NCI-H446 (cell line): ENCODE measurements around the gene PTPN18.

Experiments
- DNase-seq, 2 experiments: peaks; one replicate each; lab custom pipeline; 2025; lab: John Stamatoyannopoulos, UW

The PTPN18 gene

GRCh38 chr2:130365075-130365474, 9.2 kb downstream of the PTPN18 start:
- no peak for DNase-seq

GRCh38 chr2:130365963-130366362, 10.1 kb downstream of the PTPN18 start:
- no peak for DNase-seq

DNA sequence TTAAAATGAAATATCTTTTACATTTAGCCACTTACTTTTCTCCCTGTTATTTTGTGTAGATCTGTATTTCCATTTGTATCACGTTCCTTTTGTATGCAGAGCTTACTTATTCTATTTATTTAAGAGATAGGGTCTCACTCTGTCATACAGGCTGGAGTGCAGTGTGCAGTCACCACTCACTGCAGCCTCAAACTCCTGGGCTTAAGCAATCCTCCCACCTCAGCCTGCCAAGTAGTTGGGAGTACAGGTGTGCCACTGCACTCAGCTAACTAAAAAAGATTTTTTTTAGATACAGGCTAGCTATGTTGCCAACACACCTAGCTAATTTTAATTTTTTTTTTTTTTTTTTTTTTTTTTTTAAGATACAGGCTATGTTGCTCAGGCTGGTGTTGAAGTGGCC, 10.9 kb downstream of the PTPN18 start:
- no peak for DNase-seq

- no peak for DNase-seq
These were observed 12.9 kb downstream of the PTPN18 start for GRCh38 chr2:130368786-130369185.

DNA sequence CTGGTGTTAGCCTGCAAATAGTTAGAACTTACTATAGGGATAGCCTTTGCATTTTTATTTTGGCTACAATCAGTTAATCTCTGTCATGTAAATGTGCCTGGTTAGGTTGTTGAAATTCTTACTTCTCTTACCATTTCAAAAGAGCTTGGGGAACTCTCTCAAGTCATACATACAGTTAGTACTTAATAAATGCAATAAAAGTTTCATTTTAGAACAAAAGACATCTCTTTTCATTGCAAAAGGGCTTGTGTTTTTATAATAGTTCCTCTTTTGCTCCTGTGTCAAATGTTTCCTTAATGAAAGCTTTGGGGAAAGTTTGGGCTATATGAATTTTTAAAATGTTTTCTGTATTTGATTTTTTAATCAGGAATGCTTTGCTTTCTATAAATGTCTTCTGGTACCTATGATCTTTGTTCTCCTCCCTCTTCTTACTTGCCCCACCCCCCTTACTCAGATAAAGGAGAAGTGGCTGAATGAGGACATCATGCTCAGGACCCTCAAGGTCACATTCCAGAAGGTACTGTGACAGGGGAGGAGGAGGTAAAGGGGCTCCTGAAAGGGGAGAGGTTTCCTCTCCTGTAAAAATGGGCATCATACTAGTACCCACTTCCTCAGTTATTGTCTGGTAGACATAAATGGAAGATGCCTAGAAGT, 13.6 kb downstream of the PTPN18 start:
- DNase-seq, result no peak

DNA sequence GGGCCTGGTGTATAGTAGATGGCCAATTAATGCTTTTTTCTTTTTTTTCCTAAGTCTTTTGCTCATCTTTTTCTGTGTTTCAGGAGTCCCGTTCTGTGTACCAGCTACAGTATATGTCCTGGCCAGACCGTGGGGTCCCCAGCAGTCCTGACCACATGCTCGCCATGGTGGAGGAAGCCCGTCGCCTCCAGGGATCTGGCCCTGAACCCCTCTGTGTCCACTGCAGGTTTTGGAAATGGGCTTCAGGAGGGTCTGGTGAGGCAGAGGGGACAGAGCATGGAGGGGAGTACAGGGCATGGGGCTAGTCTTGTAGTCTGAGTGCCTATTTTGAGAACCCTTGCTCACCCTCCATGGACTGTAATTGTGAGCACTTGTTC, 14.1 kb downstream of the PTPN18 start:
- no peak for DNase-seq

DNA sequence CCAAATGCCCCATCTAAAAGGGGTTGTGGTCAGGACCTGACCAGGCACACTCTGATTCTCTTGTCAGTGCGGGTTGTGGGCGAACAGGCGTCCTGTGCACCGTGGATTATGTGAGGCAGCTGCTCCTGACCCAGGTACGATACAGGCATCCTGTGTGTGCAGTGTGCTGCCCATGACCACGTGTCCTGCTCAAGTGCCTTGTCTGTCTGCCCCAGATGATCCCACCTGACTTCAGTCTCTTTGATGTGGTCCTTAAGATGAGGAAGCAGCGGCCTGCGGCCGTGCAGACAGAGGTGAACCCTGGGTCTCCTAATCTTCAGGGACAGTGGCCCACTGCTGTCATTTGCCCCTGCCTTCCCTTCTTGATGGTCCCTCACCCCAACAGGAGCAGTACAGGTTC, 14.6 kb downstream of the PTPN18 start:
- DNase-seq, result no peak

GRCh38 chr2:130371723-130372054, 15.8 kb downstream of the PTPN18 start:
- DNase-seq, result no peak

- DNase-seq, result peak; percentile 21 to 83
These were observed 16.4 kb downstream of the PTPN18 start for GRCh38 chr2:130372055-130372832.

DNA sequence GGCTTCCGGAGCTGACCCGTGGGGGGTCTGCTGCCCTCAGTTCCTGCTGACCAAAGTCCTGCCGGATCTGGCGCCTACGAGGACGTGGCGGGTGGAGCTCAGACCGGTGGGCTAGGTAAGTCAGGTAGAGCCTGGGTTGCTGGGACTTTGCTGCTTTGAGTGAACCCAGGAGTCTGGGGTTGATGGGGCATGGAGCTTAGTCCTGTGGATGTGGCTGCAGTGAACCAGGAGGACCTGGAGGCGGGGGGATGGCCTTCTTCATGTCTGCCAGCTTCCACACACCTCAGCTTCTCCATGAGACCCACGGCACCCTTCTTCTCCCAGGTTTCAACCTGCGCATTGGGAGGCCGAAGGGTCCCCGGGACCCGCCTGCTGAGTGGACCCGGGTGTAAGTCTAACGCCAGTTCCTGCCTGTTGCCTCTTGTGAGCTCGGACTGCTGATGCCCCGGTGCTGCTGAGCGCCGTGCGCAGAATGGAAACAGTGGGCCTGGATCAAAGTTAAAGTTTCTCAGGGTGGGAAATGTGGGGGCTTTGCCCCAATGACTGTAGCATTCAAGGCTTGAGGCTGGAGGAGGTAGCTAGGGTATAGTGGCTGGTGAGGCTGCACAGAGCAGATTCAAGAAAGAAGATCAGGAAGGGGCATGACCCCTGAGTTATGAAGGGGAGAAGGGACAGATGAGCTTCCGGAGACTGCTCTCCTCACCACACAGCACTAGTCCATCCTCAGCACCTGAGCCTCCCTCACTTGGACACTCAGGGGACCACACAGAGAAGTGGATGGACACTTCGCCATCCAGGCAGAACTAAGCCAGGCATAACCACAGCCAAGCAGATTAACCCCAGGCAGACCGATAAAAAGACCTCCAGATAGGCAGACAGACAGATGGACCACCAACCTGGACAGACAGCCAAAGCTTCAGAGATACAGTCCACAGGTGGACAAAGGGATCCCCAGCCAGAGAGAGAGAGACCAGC, 17.3 kb downstream of the PTPN18 start:
- DNase-seq, result no peak

DNA sequence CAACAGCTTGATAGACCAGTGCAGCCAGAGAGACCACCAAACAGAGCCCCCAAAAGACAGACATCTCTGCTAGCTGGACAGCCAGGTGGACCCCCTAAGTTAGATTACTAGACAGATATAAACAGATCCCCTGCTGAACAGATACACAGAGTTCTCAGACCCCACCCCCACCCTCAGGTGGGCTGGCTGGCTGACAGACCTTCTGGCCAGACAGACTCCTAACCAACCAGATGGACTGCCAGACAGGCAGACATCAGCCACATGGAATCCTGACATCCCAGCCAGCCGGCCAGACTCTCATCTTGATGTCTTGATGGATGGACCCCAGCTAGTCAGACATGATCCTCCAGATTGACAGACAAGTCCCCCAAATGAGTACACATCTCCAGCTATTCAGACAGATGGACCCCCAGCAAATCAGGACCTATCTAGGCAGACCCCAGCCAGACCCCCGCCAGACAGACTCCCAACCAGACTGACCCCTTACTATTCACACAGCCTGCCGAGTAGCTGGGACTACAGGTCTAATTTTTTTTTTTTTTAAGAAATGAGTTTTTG, 18.0 kb downstream of the PTPN18 start:
- DNase-seq, result no peak

GRCh38 chr2:130374587-130375290, 18.9 kb downstream of the PTPN18 start:
- no peak for DNase-seq

DNA sequence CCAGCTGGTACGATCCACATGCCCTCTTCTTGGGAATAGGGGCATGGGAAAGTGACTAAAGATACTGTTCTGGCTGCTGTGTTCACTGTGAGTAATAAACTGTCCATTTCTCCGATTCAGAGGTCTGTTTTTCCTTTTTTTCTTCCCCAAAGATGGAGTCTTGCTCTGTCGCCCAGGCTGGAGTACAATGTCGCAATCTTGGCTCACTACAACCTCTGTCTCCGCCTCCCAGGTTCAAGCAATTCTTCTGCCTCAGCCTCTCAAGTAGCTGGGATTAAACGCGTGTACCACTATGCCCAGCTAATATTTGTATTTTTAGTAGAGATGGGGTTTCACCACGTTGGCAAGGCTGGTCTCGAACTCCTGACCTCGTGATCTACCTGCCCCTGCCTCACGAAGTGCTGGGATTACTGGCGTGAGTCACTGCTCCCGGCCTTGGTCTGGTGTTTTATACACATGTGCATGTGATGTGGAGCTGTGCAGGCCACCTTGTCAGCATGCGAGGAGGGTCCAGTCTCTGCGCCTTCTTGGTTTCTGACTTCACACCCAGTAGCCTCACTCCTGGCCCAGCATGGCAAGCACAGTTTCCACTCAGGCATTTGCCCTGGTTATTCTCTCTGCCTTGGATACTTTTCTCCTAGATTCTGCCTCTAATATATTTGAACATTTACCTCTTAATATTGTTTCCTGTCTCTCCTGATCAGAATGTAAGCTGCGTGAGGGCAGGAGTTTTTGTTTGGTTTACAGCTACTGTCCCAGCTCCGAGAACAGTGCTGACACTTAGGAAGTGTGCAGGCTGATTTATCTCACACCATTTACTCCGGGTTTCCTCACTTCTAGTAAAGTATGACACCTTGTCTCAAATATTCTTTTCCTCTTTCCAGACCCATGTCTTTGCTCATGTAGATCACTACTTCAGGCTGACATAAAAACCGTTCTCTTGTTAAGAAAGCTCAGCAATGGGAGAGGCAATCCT, 19.7 kb downstream of the PTPN18 start:
- no peak for DNase-seq

DNA sequence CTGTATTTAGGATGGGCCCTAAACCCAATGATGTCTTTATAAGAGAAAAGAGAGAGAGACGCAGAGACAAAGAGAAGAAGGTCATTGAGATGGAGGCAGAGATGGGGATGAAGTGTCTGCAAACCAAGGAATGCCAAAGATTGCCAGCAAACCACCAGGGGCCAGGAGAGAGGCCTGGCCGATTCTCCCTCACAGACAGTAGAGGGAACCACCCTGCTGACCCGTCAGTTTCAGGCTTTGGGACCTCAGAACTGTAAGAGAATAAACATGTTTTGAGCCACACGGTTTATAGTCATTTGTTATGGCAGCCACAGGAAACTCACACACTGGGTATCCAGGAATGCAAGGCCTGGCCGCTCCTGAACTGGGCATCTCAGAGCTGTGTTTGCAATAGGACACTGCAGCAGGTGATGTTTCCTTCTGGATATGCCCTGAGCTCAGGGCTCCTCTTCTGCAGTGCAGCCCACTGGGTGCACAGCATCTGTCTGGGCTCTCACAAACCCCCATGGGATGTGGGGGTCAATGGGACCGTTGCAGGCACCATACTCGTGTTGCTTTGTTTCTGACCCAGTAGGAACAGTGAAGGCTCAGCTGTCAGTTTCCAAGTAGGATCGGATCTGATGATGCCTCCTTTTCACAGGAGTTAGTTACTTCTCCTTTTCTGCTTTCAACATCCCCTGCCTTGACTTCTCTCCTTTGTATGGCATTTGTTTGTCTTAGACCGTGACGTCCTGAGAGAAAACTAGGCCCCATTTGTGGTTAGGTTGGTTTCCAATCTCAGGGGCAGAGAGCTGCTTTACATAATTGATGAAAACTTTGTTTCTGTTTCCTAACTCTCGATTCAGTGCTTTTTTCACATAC, 20.8 kb downstream of the PTPN18 start:
- DNase-seq, result no peak

GRCh38 chr2:130377491-130377890, 21.6 kb downstream of the PTPN18 start:
- no peak for DNase-seq

DNA sequence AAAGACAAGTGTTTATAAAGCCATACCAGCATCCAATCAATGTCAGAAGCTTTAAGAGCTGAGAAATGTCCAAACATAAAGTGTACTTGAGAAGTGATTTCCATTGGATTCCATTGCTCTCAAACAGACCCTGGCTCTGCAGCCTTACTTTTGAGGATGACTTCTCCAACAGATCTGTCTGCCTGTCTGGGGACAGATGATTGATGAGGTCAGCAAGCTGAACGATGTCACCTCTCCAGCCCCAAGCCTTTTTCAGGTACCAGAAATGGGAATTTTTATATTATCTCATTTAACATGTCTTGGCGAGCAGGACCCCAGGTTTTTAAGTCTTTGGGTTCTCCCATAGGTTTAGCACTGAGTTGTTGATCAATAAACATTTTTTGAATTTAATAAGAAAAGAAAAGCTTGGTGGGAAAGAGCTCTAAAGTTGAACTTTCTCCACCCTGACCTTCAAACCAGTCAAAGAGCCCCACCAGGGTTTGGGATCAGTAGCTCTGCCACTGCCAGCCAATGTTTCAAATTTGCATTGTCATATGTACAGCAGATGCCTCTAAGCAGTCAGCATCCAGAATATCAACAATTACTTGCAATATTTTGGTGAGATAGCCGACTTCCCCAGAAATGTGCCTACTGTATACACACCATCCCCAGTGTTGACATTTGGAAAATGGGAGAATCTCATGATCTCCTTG, 22.5 kb downstream of the PTPN18 start:
- no peak for DNase-seq

DNA sequence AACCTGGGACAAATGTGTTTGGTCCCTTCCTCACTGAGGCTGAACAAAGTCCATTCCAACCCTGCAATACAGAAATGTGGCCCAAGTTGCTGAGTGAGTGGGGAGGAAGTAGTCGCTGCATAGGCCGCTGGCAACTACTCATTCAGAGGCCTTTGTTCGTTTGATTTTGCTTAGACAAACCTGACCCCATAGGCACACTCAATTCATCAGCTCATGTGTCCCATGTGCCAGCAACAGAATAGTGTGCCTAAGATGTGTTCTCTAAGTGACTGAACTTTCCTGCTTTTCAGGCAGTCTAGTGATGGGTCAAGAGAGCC, 23.0 kb downstream of the PTPN18 start:
- DNase-seq, result no peak

DNA sequence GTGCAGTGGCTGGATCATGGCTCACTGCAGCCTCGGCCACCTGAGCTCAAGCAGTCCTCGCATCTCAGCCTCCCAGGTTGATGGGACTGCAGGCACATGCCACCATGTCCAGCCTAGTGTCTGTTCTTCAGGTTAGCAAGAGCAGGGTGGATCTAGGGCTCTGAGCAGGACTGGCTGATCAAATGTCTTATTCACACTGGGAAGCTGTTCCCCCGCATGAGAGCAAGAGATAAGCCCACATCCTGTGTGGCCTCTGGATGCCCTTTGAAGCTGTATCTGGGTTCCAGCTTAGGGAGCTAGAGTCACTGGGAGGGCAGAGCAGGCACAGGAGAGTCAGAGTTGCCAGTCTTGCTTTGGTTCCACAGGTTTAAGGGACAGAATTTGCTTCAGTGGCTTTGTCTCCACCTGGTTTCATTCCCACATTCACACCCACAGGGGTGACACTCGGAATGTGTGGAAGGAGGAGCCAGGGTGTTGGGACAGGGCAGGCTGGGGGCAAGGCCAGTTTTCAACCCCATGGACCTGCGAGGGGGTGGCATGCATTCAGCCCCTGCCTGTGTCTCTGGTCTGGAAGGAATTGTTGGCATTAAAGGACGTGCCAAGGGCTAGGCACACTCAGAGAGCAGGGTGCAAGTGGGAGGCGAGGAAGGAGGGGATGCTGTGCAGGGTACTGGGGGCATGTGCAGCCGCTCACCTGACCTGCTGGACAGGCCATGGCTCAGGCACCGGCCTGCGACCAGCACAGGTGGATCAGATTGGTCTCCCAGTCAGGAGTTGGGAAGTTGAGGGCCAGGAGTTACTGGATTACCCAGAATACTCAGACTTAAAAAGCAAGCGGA, 24.5 kb downstream of the PTPN18 start:
- no peak for DNase-seq
